PFSK-1 (cell line): ENCODE measurements around the gene HTR5A.

Source experiments
- POLR2AphosphoS5 ChIP-seq: IDR thresholded peaks from 2 replicates; pipeline ENCODE4 v1.6.1; 2012; ENCODE audit warnings: low read depth, mild to moderate bottlenecking, control low read depth, low read length, moderate library complexity
- REST ChIP-seq, 2 experiments: IDR thresholded peaks; 2 replicates each; pipeline versions ENCODE4 v1.6.1 to v1.8.0; 2011 to 2012; ENCODE audit warnings: low read depth in 2 of 2, low read length in 2 of 2, control low read depth in 1 of 2, inconsistent platforms in 1 of 2, mild to moderate bottlenecking in 1 of 2, moderate library complexity in 1 of 2; ENCODE audit not compliant: insufficient read depth in 1 of 2
- SIN3A ChIP-seq: IDR thresholded peaks from 2 replicates; pipeline ENCODE4 v1.6.1; 2012; ENCODE audit warnings: mild to moderate bottlenecking, low read length, moderate library complexity, borderline replicate concordance; ENCODE audit not compliant: insufficient read depth
- TAF1 ChIP-seq: IDR thresholded peaks from 2 replicates; pipeline ENCODE4 v1.6.1; 2012; ENCODE audit warnings: low read length, control low read depth, borderline replicate concordance; ENCODE audit not compliant: insufficient read depth

GRCh38 chr7:155038335-155038734, 31.8 kb upstream of the HTR5A start:
- no peak for TF ChIP-seq POLR2AphosphoS5
- TF ChIP-seq REST (IDR thresholded peaks at IDR 0.05; ENCODE audit: insufficient read depth in 1 of 2, low read depth in 2 of 2, low read length in 2 of 2), result no peak
- TF ChIP-seq TAF1, result no peak
- no peak for TF ChIP-seq SIN3A
